GM12891 (cell line): Measurements from ENCODE around the gene ATAD3A.

ENCODE experiments used
- PAX5 ChIP-seq: IDR thresholded peaks from 2 replicates; pipeline ENCODE4 v1.6.1; 2011; ENCODE audit warnings: low read length, moderate library complexity, mild to moderate bottlenecking; ENCODE audit not compliant: insufficient read depth, severe bottlenecking
- POLR2A ChIP-seq: IDR thresholded peaks from 2 replicates; pipeline ENCODE4 v1.6.1; 2011; ENCODE audit warnings: low read depth, low read length, control low read depth
- POLR2AphosphoS5 ChIP-seq: IDR thresholded peaks from 2 replicates; pipeline ENCODE4 v1.6.1; 2011; ENCODE audit warnings: low read depth, low read length, control low read depth
- POU2F2 ChIP-seq: IDR thresholded peaks from 2 replicates; pipeline ENCODE4 v1.6.1; 2011; ENCODE audit warnings: low read depth, mild to moderate bottlenecking, control low read depth, low read length, moderate library complexity
- SPI1 ChIP-seq: IDR thresholded peaks from 2 replicates; pipeline ENCODE4 v1.6.1; 2011; ENCODE audit warnings: low read depth, low read length, control low read depth
- TAF1 ChIP-seq: IDR thresholded peaks from 2 replicates; pipeline ENCODE4 v1.6.1; 2011; ENCODE audit warnings: low read depth, low read length, control low read depth

DNA sequence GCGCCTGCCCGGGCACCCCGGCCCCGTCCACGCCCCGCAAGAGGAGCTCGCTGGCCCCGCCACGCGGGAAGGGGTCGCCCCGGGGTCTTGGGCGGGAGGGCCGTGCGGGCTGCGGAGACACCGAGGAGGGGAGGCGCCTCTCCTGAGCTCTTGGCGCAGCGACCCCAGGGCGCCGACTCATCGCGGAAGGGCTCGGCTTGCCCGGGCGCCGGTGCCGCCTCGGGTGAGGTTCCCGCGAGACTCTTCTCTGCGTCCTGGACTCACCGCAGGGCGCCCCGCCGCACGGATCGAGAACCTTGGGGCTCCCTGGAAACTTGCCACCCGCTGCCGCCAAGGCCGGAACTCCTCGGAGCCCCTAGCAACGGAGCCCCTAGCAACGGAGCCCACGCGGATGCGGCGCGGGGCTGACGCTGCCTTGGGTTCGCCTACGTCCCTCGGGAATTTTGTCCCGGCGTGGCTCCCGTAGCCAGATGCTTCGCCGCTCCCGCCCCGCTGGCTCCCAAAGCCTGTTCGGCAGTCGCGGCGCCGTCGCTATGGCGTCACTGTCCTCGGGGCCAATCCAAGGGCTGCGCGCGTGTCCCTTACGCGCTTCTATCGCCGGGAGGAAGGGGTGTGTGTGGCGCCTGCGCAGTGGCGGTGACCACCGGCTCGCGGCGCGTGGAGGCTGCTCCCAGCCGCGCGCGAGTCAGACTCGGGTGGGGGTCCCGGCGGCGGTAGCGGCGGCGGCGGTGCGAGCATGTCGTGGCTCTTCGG lies at the start of gene ATAD3A:
- peak; percentile 55 for TF ChIP-seq POLR2A
- TF ChIP-seq POLR2AphosphoS5 = peak; percentile 70; the same call in 1 of the 2 replicates
- TF ChIP-seq POU2F2 = peak; percentile 39; the same call in 1 of the 2 replicates
- 0 out of 2 replicates have a peak, but pooled peaks have one; percentile 57 for TF ChIP-seq TAF1
- no peak for TF ChIP-seq SPI1
- TF ChIP-seq PAX5 = no peak
